WTC11 (cell line): ENCODE results near the gene SERPINB1. TPM values are rescaled to one million over a fixed set of nuclear protein-coding genes. Genes with fewer than 3 reads are reported as not detected.

Source experiments
- ATAC-seq: fragments of 200-7000 bp; cut with Tn5 transposase; 2 replicates; pipeline ENCODE4 v1.10.0; 2021; ENCODE audit warnings: mild to moderate bottlenecking, moderate library complexity
- CTCF ChIA-PET: fragments of 300-600 bp; sonication (Branson Sonifier 250); formaldehyde crosslinking; loops from one replicate; lab custom pipeline; 2021; ENCODE audit warnings: antibody characterized with exemption; lab: Charles Lee
- POLR2A ChIA-PET: fragments of 350-600 bp; sonication (Branson Sonifier 250); formaldehyde crosslinking; loops from one replicate; lab custom pipeline; 2021; ENCODE audit warnings: antibody characterized with exemption; lab: Charles Lee
- DNase-seq: peaks from one replicate; pipeline ENCODE4 v3.0.0; 2021; ENCODE audit warnings: low spot score
- H3K27ac Mint-ChIP-seq: 2 replicates; pipeline ENCODE4 v1.8.0; 2021; ENCODE audit warnings: mixed read lengths
- H3K27me3 Mint-ChIP-seq: 2 replicates; pipeline ENCODE4 v1.8.0; 2021; ENCODE audit warnings: low read depth, mild to moderate bottlenecking, moderate library complexity, mixed read lengths
- H3K36me3 Mint-ChIP-seq: 2 replicates; pipeline ENCODE4 v1.8.0; 2021; ENCODE audit warnings: mixed read lengths
- H3K4me1 Mint-ChIP-seq: 2 replicates; pipeline ENCODE4 v1.8.0; 2022; ENCODE audit warnings: mixed read lengths
- H3K4me3 Mint-ChIP-seq: 2 replicates; pipeline ENCODE4 v1.8.0; 2021; ENCODE audit warnings: mild to moderate bottlenecking, moderate library complexity, mixed read lengths
- H3K9me3 Mint-ChIP-seq: 2 replicates; pipeline ENCODE4 v1.8.0; 2021; ENCODE audit warnings: mixed read lengths
- ATF1 ChIP-seq: sonication (generic); formaldehyde crosslinking; IDR thresholded peaks from 2 replicates; pipeline ENCODE4 v1.8.1; 2023; ENCODE audit warnings: mild to moderate bottlenecking, moderate library complexity, missing genetic modification reagents
- CREB1 ChIP-seq: sonication (generic); formaldehyde crosslinking; IDR thresholded peaks from 2 replicates; pipeline ENCODE4 v1.8.0; 2023; ENCODE audit warnings: mild to moderate bottlenecking, missing genetic modification reagents
- E2F5 ChIP-seq: sonication (generic); formaldehyde crosslinking; IDR thresholded peaks from 2 replicates; pipeline ENCODE4 v1.8.1; 2022; ENCODE audit warnings: mild to moderate bottlenecking, moderate library complexity, missing genetic modification reagents
- FOXJ3 ChIP-seq: sonication (generic); formaldehyde crosslinking; IDR thresholded peaks from 2 replicates; pipeline ENCODE4 v1.9.0; 2021; ENCODE audit warnings: missing genetic modification reagents, mild to moderate bottlenecking, borderline replicate concordance
- GABPB1 ChIP-seq: sonication (generic); formaldehyde crosslinking; IDR thresholded peaks from 2 replicates; pipeline ENCODE4 v1.8.1; 2023; ENCODE audit warnings: mild to moderate bottlenecking, missing genetic modification reagents
- GRHL2 ChIP-seq: fragments of 250-450 bp; sonication (Bioruptor Pico); IDR thresholded peaks from 2 replicates; pipeline ENCODE4 v1.8.0; 2022; ENCODE audit warnings: mild to moderate bottlenecking, moderate library complexity; ENCODE audit not compliant: insufficient replicate concordance, severe bottlenecking
- MAX ChIP-seq: sonication (generic); formaldehyde crosslinking; IDR thresholded peaks from 2 replicates; pipeline ENCODE4 v1.8.0; 2022; ENCODE audit warnings: mild to moderate bottlenecking, missing genetic modification reagents
- MXD4 ChIP-seq: fragments of 250-450 bp; sonication (Bioruptor Pico); IDR thresholded peaks from 2 replicates; pipeline ENCODE4 v1.8.0; 2021; ENCODE audit warnings: mild to moderate bottlenecking, moderate library complexity, borderline replicate concordance
- MYBL2 ChIP-seq: sonication (generic); formaldehyde crosslinking; IDR thresholded peaks from 2 replicates; pipeline ENCODE4 v1.8.1; 2023; ENCODE audit warnings: mild to moderate bottlenecking, moderate library complexity, missing genetic modification reagents
- NFATC4 ChIP-seq: fragments of 250-450 bp; sonication (Bioruptor Pico); IDR thresholded peaks from 2 replicates; pipeline ENCODE4 v1.9.0; 2021; ENCODE audit warnings: mild to moderate bottlenecking
- NFE2L1 ChIP-seq: sonication (generic); formaldehyde crosslinking; IDR thresholded peaks from 2 replicates; pipeline ENCODE4 v1.8.1; 2023; ENCODE audit warnings: missing genetic modification reagents
- NR1H2 ChIP-seq: sonication (generic); formaldehyde crosslinking; IDR thresholded peaks from 2 replicates; pipeline ENCODE4 v1.9.0; 2021; ENCODE audit warnings: mild to moderate bottlenecking, moderate library complexity, missing genetic modification reagents
- SMAD3 ChIP-seq: sonication (generic); formaldehyde crosslinking; IDR thresholded peaks from 2 replicates; pipeline ENCODE4 v1.8.0; 2022; ENCODE audit warnings: missing genetic modification reagents, mild to moderate bottlenecking, borderline replicate concordance
- TEAD4 ChIP-seq: sonication (generic); formaldehyde crosslinking; IDR thresholded peaks from 2 replicates; pipeline ENCODE4 v1.8.0; 2022; ENCODE audit warnings: mild to moderate bottlenecking, missing genetic modification reagents
- ZNF317 ChIP-seq: sonication (generic); formaldehyde crosslinking; IDR thresholded peaks from 2 replicates; pipeline ENCODE4 v1.8.1; 2023; ENCODE audit warnings: low read depth, mild to moderate bottlenecking, moderate library complexity, missing genetic modification reagents, borderline replicate concordance
- ZNF423 ChIP-seq: fragments of 250-450 bp; sonication (Bioruptor Pico); IDR thresholded peaks from 2 replicates; pipeline ENCODE4 v2.1.2; 2022; ENCODE audit warnings: mild to moderate bottlenecking, moderate library complexity
- ZNF512 ChIP-seq: sonication (generic); formaldehyde crosslinking; IDR thresholded peaks from 2 replicates; pipeline ENCODE4 v1.8.1; 2022; ENCODE audit warnings: missing genetic modification reagents, borderline replicate concordance
- ZSCAN18 ChIP-seq: fragments of 250-450 bp; sonication (Bioruptor Pico); IDR thresholded peaks from 2 replicates; pipeline ENCODE4 v2.1.2; 2022; ENCODE audit warnings: mild to moderate bottlenecking, moderate library complexity
- total RNA-seq: library from RNA; stranded (reverse); gene quantifications from 3 replicates; pipeline ENCODE4 v1.2.3, GENCODE V29; 2021
- TF ChIP-seq, protein P1 (sequence below): sonication (generic); formaldehyde crosslinking; IDR thresholded peaks from 2 replicates; pipeline ENCODE4 v1.8.1; 2023; ENCODE audit warnings: mild to moderate bottlenecking, missing genetic modification reagents
- TF ChIP-seq, protein P2 (sequence below): sonication (generic); formaldehyde crosslinking; IDR thresholded peaks from 2 replicates; pipeline ENCODE4 v1.8.0; 2023; ENCODE audit warnings: mild to moderate bottlenecking, missing genetic modification reagents
- TF ChIP-seq, protein P3 (sequence below): fragments of 250-450 bp; sonication (Bioruptor Pico); IDR thresholded peaks from 2 replicates; pipeline ENCODE4 v1.9.0; 2021; ENCODE audit warnings: mild to moderate bottlenecking
- TF ChIP-seq, protein P4 (sequence below): sonication (generic); formaldehyde crosslinking; conservative IDR thresholded peaks from 2 replicates; pipeline ENCODE4 v1.8.1; 2022; ENCODE audit warnings: mild to moderate bottlenecking, missing genetic modification reagents

Gene SERPINB1
- total RNA-seq, 1 experiment from 2014 or later: 14.8 TPM

DNA sequence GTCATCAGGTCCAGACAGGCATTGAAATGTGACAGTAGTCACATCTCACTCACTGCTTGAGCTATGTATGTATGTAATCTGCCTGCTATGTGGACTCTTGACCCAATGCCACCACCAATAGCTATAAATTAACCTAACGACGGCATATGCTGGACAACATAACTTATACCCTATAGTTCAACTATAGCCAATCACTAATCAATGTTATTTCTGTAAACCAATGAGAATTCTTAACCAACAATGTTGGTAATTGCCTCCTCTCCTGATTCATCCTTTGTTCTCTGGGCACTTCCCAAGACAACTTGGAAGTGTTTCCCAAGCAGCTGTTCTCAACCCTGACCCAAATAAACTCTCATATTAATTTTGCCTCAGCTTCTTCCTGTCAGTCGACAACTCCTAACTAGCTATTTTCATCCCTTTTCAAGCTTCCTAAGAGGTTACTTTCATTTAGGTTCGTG, 24.1 kb upstream of the SERPINB1 start:
- ChIA-PET CTCF (interaction anchor here (1.0 to 3.1 kb wide), 9 partner anchors 8 to 123 kb away, joined by 3 to 21 read pairs (median 5); no protein-coding TSS in a partner anchor), POLR2A (interaction anchor here (1.0 kb wide), 2 partner anchors 11 to 24 kb away, joined by 3 read pairs; partner anchors contain the start of gene SERPINB1)
- Mint-ChIP-seq H3K4me1 (peaks cover 70% of the 10 kb centered on the region), H3K27ac (peak overlapping the region; percentile 89), H3K27me3 (no peaks in the 10 kb centered on the region), H3K4me3 (peak overlapping the region; percentile 47), H3K36me3 (peaks cover 10% of the 10 kb centered on the region; the same call in 1 of the 2 replicates), H3K9me3 (peaks cover 19% of the 10 kb centered on the region)
- ATAC-seq: peak; percentile 22
- TF ChIP-seq, protein P1, sequence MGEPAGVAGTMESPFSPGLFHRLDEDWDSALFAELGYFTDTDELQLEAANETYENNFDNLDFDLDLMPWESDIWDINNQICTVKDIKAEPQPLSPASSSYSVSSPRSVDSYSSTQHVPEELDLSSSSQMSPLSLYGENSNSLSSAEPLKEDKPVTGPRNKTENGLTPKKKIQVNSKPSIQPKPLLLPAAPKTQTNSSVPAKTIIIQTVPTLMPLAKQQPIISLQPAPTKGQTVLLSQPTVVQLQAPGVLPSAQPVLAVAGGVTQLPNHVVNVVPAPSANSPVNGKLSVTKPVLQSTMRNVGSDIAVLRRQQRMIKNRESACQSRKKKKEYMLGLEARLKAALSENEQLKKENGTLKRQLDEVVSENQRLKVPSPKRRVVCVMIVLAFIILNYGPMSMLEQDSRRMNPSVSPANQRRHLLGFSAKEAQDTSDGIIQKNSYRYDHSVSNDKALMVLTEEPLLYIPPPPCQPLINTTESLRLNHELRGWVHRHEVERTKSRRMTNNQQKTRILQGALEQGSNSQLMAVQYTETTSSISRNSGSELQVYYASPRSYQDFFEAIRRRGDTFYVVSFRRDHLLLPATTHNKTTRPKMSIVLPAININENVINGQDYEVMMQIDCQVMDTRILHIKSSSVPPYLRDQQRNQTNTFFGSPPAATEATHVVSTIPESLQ (CRISPR knock-in tag): no peak
- TF ChIP-seq NFE2L1 (CRISPR knock-in tag) (no peak), CREB1 (CRISPR knock-in tag) (no peak)
- TF ChIP-seq, protein P2, sequence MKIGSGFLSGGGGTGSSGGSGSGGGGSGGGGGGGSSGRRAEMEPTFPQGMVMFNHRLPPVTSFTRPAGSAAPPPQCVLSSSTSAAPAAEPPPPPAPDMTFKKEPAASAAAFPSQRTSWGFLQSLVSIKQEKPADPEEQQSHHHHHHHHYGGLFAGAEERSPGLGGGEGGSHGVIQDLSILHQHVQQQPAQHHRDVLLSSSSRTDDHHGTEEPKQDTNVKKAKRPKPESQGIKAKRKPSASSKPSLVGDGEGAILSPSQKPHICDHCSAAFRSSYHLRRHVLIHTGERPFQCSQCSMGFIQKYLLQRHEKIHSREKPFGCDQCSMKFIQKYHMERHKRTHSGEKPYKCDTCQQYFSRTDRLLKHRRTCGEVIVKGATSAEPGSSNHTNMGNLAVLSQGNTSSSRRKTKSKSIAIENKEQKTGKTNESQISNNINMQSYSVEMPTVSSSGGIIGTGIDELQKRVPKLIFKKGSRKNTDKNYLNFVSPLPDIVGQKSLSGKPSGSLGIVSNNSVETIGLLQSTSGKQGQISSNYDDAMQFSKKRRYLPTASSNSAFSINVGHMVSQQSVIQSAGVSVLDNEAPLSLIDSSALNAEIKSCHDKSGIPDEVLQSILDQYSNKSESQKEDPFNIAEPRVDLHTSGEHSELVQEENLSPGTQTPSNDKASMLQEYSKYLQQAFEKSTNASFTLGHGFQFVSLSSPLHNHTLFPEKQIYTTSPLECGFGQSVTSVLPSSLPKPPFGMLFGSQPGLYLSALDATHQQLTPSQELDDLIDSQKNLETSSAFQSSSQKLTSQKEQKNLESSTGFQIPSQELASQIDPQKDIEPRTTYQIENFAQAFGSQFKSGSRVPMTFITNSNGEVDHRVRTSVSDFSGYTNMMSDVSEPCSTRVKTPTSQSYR (CRISPR knock-in tag): no peak
- no peak for DNase-seq

GRCh38 chr6:2865270-2865669, 23.6 kb upstream of the SERPINB1 start:
- peak overlapping the region; percentile 89 for H3K27ac Mint-ChIP-seq
- ATAC-seq (no peak), DNase-seq (no peak)
- no peaks in the 10 kb centered on the region for H3K27me3 Mint-ChIP-seq
- H3K36me3 Mint-ChIP-seq: peaks cover 10% of the 10 kb centered on the region; the same call in 1 of the 2 replicates
- peaks cover 70% of the 10 kb centered on the region for H3K4me1 Mint-ChIP-seq
- ChIA-PET POLR2A (interaction anchor here (1.0 kb wide), 2 partner anchors 12 to 24 kb away, joined by 3 read pairs; partner anchors contain the start of gene SERPINB1), CTCF (interaction anchor here (1.0 to 3.1 kb wide), 7 partner anchors 16 to 124 kb away, joined by 3 to 21 read pairs (median 6); no protein-coding TSS in a partner anchor)
- peaks cover 21% of the 10 kb centered on the region for H3K9me3 Mint-ChIP-seq
- no peak overlapping the region for H3K4me3 Mint-ChIP-seq
- TF ChIP-seq ZNF512 (CRISPR knock-in tag) (no peak), MYBL2 (CRISPR knock-in tag) (0 out of 2 replicates have a peak, but pooled peaks have one; percentile 17)

- ChIA-PET POLR2A (no interaction called here), CTCF (interaction anchor here (1.2 to 2.0 kb wide), 2 partner anchors 18 to 68 kb away, joined by 3 to 6 read pairs; no protein-coding TSS in a partner anchor)
- Mint-ChIP-seq H3K36me3 (peaks cover 7% of the 10 kb centered on the region; the same call in 1 of the 2 replicates), H3K4me3 (no peak overlapping the region; the same call in 1 of the 2 replicates), H3K4me1 (peaks cover 68% of the 10 kb centered on the region), H3K9me3 (peaks cover 13% of the 10 kb centered on the region), H3K27me3 (no peaks in the 10 kb centered on the region), H3K27ac (peak overlapping the region; percentile 84)
- no peak for ATAC-seq
- no peak for DNase-seq
- TF ChIP-seq, protein P3, sequence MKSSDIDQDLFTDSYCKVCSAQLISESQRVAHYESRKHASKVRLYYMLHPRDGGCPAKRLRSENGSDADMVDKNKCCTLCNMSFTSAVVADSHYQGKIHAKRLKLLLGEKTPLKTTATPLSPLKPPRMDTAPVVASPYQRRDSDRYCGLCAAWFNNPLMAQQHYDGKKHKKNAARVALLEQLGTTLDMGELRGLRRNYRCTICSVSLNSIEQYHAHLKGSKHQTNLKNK (CRISPR knock-in tag): no peak
- TF ChIP-seq GRHL2 (CRISPR knock-in tag): no peak
- TF ChIP-seq SMAD3: no peak
- no peak for TF ChIP-seq ZSCAN18 (CRISPR knock-in tag)
- TF ChIP-seq MXD4 (CRISPR knock-in tag): no peak
- TF ChIP-seq GABPB1: no peak
- no peak for TF ChIP-seq FOXJ3
- no peak for TF ChIP-seq NFATC4 (CRISPR knock-in tag)
- no peak for TF ChIP-seq ZNF423 (CRISPR knock-in tag)
- TF ChIP-seq ZNF317 (CRISPR knock-in tag): no peak
- TF ChIP-seq NR1H2 (CRISPR knock-in tag): no peak
- TF ChIP-seq E2F5 (CRISPR knock-in tag): no peak
- TF ChIP-seq TEAD4 (CRISPR knock-in tag): no peak
- no peak for TF ChIP-seq ATF1
- TF ChIP-seq, protein P4, sequence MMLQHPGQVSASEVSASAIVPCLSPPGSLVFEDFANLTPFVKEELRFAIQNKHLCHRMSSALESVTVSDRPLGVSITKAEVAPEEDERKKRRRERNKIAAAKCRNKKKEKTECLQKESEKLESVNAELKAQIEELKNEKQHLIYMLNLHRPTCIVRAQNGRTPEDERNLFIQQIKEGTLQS (CRISPR knock-in tag): no peak
- TF ChIP-seq MAX (CRISPR knock-in tag): no peak
These were observed 22.2 kb upstream of the SERPINB1 start for GRCh38 chr6:2863901-2864300.
